Hepatocyte (in vitro differentiated cells): ENCODE results near the gene RPS6KA2.

ENCODE experiments used
- CTCF ChIP-seq: fragments of 200-600 bp; sonication (generic); IDR thresholded peaks from 2 replicates; pipeline ENCODE4 v1.5.1; 2016; ENCODE audit warnings: antibody characterized with exemption, mild to moderate bottlenecking; ENCODE audit not compliant: poor library complexity
- EZH2phosphoT487 ChIP-seq: fragments of 200-600 bp; sonication (generic); IDR thresholded peaks from one replicate; pipeline ENCODE4 v1.6.1; 2018; ENCODE audit warnings: antibody characterized with exemption, mild to moderate bottlenecking, low read depth, moderate library complexity; ENCODE audit not compliant: unreplicated experiment, severe bottlenecking

GRCh38 chr6:166529586-166529985 lies 97.5 kb downstream of the RPS6KA2 start:
- TF ChIP-seq CTCF, result no peak
- TF ChIP-seq EZH2phosphoT487, result no peak
